HL-60 (cell line): ENCODE data around the gene SEMA3B.

Source experiments
- DNase-seq, 2 experiments: peaks; one replicate each; pipeline ENCODE4 v3.0.0-alpha.2; 2010 to 2020; ENCODE audit warnings: low read depth in 1 of 2, low spot score in 1 of 2
- H3K27ac ChIP-seq: fragments of 250-450 bp; sonication (Bioruptor Pico); replicated peaks from 2 replicates; pipeline ENCODE4 v1.5.1; 2020; ENCODE audit warnings: mild to moderate bottlenecking, moderate library complexity
- H3K27me3 ChIP-seq: fragments of 250-450 bp; sonication (Bioruptor Pico); 2 replicates; pipeline ENCODE4 v1.5.1; 2021; ENCODE audit warnings: mild to moderate bottlenecking, moderate library complexity; ENCODE audit not compliant: insufficient read depth, poor library complexity, severe bottlenecking
- H3K4me3 ChIP-seq: replicated peaks from 2 replicates; pipeline ENCODE4 v1.5.1; 2011; ENCODE audit warnings: mild to moderate bottlenecking, control low read depth, low read length; ENCODE audit not compliant: insufficient read depth
- GABPA ChIP-seq: IDR thresholded peaks from 2 replicates; pipeline ENCODE4 v1.6.1; 2012; ENCODE audit warnings: low read depth
- POLR2AphosphoS5 ChIP-seq: IDR thresholded peaks from 2 replicates; pipeline ENCODE4 v1.6.1; 2012; ENCODE audit warnings: low read depth
- SPI1 ChIP-seq: IDR thresholded peaks from 2 replicates; pipeline ENCODE4 v1.6.1; 2012; ENCODE audit warnings: low read depth, mild to moderate bottlenecking, borderline replicate concordance
- TF ChIP-seq, protein P1 (sequence below): IDR thresholded peaks from one replicate; pipeline ENCODE4 v1.5.1; 2011; ENCODE audit warnings: low read length, control low read depth, inconsistent platforms; ENCODE audit not compliant: insufficient read depth
- TF ChIP-seq, protein P2 (sequence below): IDR thresholded peaks from 2 replicates; pipeline ENCODE4 v1.6.1; 2012; ENCODE audit warnings: low read depth; ENCODE audit not compliant: insufficient replicate concordance

Gene SEMA3B

DNA sequence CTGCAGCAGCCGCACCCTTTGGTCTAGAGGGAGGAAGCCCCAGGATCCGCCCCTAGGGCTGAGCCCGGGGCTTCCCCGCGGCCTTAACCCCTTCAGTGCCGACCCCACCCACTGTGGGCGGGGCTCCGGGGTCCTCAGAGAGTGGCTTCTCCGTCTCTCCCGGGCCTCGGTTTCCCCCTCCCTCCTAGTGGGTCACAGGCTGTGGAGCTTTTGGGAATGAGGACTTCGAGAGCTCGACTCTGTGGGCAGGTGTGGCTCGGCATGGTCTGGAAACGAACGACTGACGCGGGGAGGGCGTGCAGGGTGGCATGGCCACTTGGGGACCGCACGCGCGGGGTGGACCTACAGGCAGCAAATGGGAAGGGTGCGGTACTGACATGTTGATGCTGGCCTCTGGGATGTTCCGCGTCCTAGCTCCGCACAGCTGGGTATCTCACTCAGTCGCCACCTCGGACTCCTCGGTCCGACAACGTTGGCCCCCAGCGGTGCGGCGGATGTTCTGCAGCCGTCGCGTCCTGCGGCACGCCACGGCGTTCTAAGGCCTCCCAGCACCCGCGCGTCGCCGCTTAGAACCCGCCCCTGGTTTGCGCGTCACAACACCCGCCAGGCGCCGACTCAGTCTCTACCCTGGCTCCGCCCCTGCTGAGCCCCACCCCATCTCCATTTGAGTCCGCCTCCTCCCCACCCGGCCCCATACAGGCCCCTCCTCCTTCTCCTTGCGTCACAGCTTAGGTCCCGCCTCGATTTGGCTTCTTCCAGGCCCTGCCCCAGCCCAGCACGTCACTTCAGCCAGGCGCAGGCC, 30.1 kb downstream of the SEMA3B start, which contains the start of the genes HYAL3 and NAA80:
TSS of gene HYAL3 (minus strand) at position 570 of the 802 bp plus-strand sequence. CDS start 3,803 bp downstream, outside the sequence.
TSS of gene NAA80 (minus strand) at position 570 of the 802 bp plus-strand sequence. CDS start 1,942 bp downstream, outside the sequence.
- DNase-seq: peak; percentile 100
- Histone ChIP-seq H3K4me3 (peak within 1 kb of the TSS; percentile 69), H3K27me3 (no peaks in the 10 kb centered on the region), H3K27ac (peak within 1 kb of the TSS; percentile 89)
- peak; percentile 55; the same call in 1 of the 2 replicates for TF ChIP-seq POLR2AphosphoS5
- TF ChIP-seq, protein P1, sequence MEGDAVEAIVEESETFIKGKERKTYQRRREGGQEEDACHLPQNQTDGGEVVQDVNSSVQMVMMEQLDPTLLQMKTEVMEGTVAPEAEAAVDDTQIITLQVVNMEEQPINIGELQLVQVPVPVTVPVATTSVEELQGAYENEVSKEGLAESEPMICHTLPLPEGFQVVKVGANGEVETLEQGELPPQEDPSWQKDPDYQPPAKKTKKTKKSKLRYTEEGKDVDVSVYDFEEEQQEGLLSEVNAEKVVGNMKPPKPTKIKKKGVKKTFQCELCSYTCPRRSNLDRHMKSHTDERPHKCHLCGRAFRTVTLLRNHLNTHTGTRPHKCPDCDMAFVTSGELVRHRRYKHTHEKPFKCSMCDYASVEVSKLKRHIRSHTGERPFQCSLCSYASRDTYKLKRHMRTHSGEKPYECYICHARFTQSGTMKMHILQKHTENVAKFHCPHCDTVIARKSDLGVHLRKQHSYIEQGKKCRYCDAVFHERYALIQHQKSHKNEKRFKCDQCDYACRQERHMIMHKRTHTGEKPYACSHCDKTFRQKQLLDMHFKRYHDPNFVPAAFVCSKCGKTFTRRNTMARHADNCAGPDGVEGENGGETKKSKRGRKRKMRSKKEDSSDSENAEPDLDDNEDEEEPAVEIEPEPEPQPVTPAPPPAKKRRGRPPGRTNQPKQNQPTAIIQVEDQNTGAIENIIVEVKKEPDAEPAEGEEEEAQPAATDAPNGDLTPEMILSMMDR: no peak
- TF ChIP-seq SPI1: peak; percentile 53; the same call in 1 of the 2 replicates

DNA sequence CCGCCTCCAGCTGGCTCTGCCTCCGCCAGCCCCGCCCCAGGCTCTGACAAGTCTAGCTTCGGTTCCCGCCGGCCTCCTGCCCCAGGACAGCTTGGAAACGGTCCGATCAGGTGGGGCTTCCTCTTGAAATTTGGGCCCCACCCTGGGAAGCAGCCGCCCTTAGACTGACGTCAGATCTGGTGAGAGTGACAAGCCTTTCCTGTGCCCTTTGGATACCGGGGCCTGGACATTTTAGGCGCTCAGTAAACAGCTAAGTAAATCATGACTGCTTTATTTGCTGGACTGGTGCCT, 30.6 kb downstream of the SEMA3B start:
- no peaks in the 10 kb centered on the region for H3K27me3 ChIP-seq
- no peak for DNase-seq
- H3K4me3 ChIP-seq: peak overlapping the region; percentile 29
- TF ChIP-seq GABPA: no peak
- TF ChIP-seq, protein P1: no peak
- no peak for TF ChIP-seq POLR2AphosphoS5
- TF ChIP-seq SPI1: no peak
- TF ChIP-seq, protein P2, sequence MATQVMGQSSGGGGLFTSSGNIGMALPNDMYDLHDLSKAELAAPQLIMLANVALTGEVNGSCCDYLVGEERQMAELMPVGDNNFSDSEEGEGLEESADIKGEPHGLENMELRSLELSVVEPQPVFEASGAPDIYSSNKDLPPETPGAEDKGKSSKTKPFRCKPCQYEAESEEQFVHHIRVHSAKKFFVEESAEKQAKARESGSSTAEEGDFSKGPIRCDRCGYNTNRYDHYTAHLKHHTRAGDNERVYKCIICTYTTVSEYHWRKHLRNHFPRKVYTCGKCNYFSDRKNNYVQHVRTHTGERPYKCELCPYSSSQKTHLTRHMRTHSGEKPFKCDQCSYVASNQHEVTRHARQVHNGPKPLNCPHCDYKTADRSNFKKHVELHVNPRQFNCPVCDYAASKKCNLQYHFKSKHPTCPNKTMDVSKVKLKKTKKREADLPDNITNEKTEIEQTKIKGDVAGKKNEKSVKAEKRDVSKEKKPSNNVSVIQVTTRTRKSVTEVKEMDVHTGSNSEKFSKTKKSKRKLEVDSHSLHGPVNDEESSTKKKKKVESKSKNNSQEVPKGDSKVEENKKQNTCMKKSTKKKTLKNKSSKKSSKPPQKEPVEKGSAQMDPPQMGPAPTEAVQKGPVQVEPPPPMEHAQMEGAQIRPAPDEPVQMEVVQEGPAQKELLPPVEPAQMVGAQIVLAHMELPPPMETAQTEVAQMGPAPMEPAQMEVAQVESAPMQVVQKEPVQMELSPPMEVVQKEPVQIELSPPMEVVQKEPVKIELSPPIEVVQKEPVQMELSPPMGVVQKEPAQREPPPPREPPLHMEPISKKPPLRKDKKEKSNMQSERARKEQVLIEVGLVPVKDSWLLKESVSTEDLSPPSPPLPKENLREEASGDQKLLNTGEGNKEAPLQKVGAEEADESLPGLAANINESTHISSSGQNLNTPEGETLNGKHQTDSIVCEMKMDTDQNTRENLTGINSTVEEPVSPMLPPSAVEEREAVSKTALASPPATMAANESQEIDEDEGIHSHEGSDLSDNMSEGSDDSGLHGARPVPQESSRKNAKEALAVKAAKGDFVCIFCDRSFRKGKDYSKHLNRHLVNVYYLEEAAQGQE: no peak
- peak overlapping the region; percentile 89 for H3K27ac ChIP-seq

DNA sequence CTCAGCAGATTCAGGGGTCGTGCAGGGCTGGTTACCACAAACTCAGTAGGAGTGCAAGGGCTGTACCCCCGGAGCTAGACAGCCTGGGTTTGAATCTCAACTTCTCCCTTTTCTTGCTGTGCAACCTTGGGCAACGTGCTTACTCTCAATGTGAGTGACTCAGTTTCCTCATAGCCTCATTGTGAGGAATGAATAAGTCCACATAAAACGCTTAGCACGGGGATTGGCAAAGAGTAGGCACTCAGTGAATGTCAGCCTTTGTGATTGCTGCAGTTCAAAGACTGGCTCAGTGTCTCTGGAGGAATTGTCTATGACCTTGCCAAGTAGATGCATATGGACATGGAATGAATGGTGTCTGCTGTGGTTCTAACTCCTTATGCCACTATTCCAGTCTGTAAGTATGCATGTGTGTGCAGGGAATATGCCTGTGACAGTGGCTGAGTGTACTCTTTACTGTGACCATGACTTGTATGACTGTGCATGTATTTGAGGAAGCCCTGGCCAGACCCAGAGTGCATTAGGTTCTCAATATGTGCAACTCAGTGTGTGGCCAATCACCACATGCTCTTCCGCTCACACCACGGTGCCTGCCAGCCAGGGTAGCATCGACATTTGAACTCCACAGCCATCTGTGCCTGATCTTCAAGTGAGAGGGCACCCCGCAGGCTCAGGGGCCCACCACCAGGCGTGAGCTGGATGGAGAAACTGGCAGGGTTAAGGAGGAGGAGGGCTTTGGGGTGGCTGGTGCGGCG, 31.2 kb downstream of the SEMA3B start:
- peak; percentile 74 to 89 for DNase-seq
- no peaks in the 10 kb centered on the region for H3K27me3 ChIP-seq
- H3K4me3 ChIP-seq: peak overlapping the region; percentile 29
- H3K27ac ChIP-seq: peak overlapping the region; percentile 89
- TF ChIP-seq GABPA: no peak
- peak; percentile 80; the same call in 1 of the 2 replicates for TF ChIP-seq SPI1
- TF ChIP-seq POLR2AphosphoS5: peak; percentile 92
- TF ChIP-seq, protein P1: no peak
- TF ChIP-seq, protein P2: no peak
